ENCODE results near the gene UBE3D.
A peak's percentile ranks its signal among the peaks of the same experiment; 100 is the strongest.

UBE3D gene

GRCh38 chr6:82968708-82969107 is 96.9 kb downstream of the UBE3D start:
- TF ChIP-seq ZNF48 (tag by site-specific recombination; IDR thresholded peaks at IDR 0.05) (no peak), ZNF571 (tag by site-specific recombination; IDR thresholded peaks at IDR 0.05) (no peak), PRDM4 (tag by site-specific recombination; IDR thresholded peaks at IDR 0.05) (no peak), ZBTB7A (tag by site-specific recombination; IDR thresholded peaks at IDR 0.05; ENCODE audit: low read depth) (no peak), ZNF549 (tag by site-specific recombination; IDR thresholded peaks at IDR 0.05) (no peak), PRDM10 (tag by site-specific recombination; IDR thresholded peaks at IDR 0.05) (no peak), BCL11B (tag by site-specific recombination; IDR thresholded peaks at IDR 0.05; ENCODE audit: low read depth) (no peak), ZSCAN16 (tag by site-specific recombination; IDR thresholded peaks at IDR 0.05) (no peak), EGR2 (tag by site-specific recombination; IDR thresholded peaks at IDR 0.05; ENCODE audit: low read depth) (no peak), HOXC10 (CRISPR knock-in tag; IDR thresholded peaks at IDR 0.05) (no peak), ZNF239 (tag by site-specific recombination; IDR thresholded peaks at IDR 0.05) (no peak)
- ChIA-PET POLR2A (no interaction called here), CTCF (no interaction called here)
- no peaks in the 10 kb centered on the region for H3K9me3 ChIP-seq (ENCODE audit: control insufficient read depth, insufficient read depth, low read depth, low read length)
- no peak overlapping the region for H3K27ac ChIP-seq (ENCODE audit: extremely low read depth, low read depth, low read length)
- H3K4me3 ChIP-seq (ENCODE audit: low read depth, low read length) = no peak overlapping the region
- no peaks in the 10 kb centered on the region for H3K36me3 ChIP-seq (ENCODE audit: control insufficient read depth in 2 of 2, insufficient read depth in 1 of 2, low read length in 2 of 2)
- H3K4me1 ChIP-seq (ENCODE audit: control insufficient read depth, insufficient read depth, low read length) = no peaks in the 10 kb centered on the region

GRCh38 chr6:82963191-82963925 is 102.3 kb downstream of the UBE3D start:
- no peak overlapping the region for H3K27ac ChIP-seq (ENCODE audit: extremely low read depth, low read depth, low read length)
- H3K9me3 ChIP-seq (ENCODE audit: control insufficient read depth, insufficient read depth, low read depth, low read length) = no peaks in the 10 kb centered on the region
- H3K36me3 ChIP-seq (ENCODE audit: control insufficient read depth in 2 of 2, insufficient read depth in 1 of 2, low read length in 2 of 2) = no peaks in the 10 kb centered on the region
- TF ChIP-seq ZNF449 (tag by site-specific recombination; IDR thresholded peaks at IDR 0.05) = peak; percentile 34; the same call in 1 of the 2 replicates
- no peak for TF ChIP-seq YY2 (tag by site-specific recombination; IDR thresholded peaks at IDR 0.05)
- TF ChIP-seq ZNF362 (tag by site-specific recombination; IDR thresholded peaks at IDR 0.05) = no peak
- peak; percentile 90 for TF ChIP-seq KLF1 (tag by site-specific recombination; IDR thresholded peaks at IDR 0.05)
- ChIA-PET CTCF (no interaction called here), POLR2A (no interaction called here)
- H3K4me1 ChIP-seq (ENCODE audit: control insufficient read depth, insufficient read depth, low read length) = no peaks in the 10 kb centered on the region
- no peak overlapping the region for H3K4me3 ChIP-seq (ENCODE audit: low read depth, low read length)

Data from HEK293 (cell line).